OCI-LY7 (cell line): ENCODE results near the gene LVRN. TPM values are rescaled to one million over a fixed set of nuclear protein-coding genes. Genes with fewer than 3 reads are reported as not detected.

Experiments used
- BruUV-seq: library from RNA; stranded (reverse); fragments of 400-500 nt; replicated peaks from 2 replicates; lab custom pipeline; 2021; lab: Mats Ljungman, UMichigan
- CTCF ChIA-PET: fragments of 300-600 bp; sonication (Branson Sonifier 250); formaldehyde crosslinking; loops from one replicate; lab custom pipeline; 2022; ENCODE audit warnings: antibody characterized with exemption; ENCODE audit not compliant: unreplicated experiment; lab: Charles Lee
- POLR2A ChIA-PET: fragments of 300-600 bp; sonication (Branson Sonifier 250); formaldehyde crosslinking; loops from one replicate; lab custom pipeline; 2022; ENCODE audit warnings: antibody characterized with exemption; lab: Charles Lee
- DNase-seq: peaks from one replicate; pipeline ENCODE4 v3.0.0-alpha.2; 2015; ENCODE audit warnings: low spot score
- H2AFZ ChIP-seq: fragments of 200-600 bp; sonication (generic), shearing (Covaris generic); 2 replicates; pipeline ENCODE4 v1.6.1; 2014; ENCODE audit warnings: mild to moderate bottlenecking, antibody characterized with exemption, low read length, moderate library complexity
- H3K27ac ChIP-seq: fragments of 200-600 bp; sonication (generic); 2 replicates; pipeline ENCODE4 v1.5.1; 2014; ENCODE audit warnings: mixed run types, low read depth, mild to moderate bottlenecking, moderate library complexity, low read length, inconsistent platforms; ENCODE audit not compliant: poor library complexity, severe bottlenecking
- H3K36me3 ChIP-seq: fragments of 200-600 bp; sonication (generic); 2 replicates; pipeline ENCODE4 v1.6.1; 2014; ENCODE audit warnings: mild to moderate bottlenecking, antibody characterized with exemption, low read length, moderate library complexity, mixed read lengths; ENCODE audit not compliant: insufficient read depth
- H3K4me1 ChIP-seq: fragments of 200-600 bp; sonication (generic); 2 replicates; pipeline ENCODE4 v1.5.1; 2014; ENCODE audit warnings: mild to moderate bottlenecking, low read length; ENCODE audit not compliant: insufficient read depth, poor library complexity, severe bottlenecking
- H3K4me2 ChIP-seq: fragments of 200-600 bp; sonication (generic); 2 replicates; pipeline ENCODE4 v1.6.1; 2014; ENCODE audit warnings: mild to moderate bottlenecking, low read length
- H3K4me3 ChIP-seq: fragments of 200-600 bp; sonication (generic); 2 replicates; pipeline ENCODE4 v1.5.1; 2014; ENCODE audit warnings: mild to moderate bottlenecking, low read depth, low read length; ENCODE audit not compliant: poor library complexity, severe bottlenecking
- H3K79me2 ChIP-seq: fragments of 200-600 bp; sonication (generic); 2 replicates; pipeline ENCODE4 v1.6.1; 2016; ENCODE audit warnings: low read depth, mild to moderate bottlenecking, low read length, moderate library complexity, mixed read lengths; ENCODE audit not compliant: insufficient read depth
- H3K9me2 ChIP-seq: fragments of 200-600 bp; sonication (generic); 2 replicates; pipeline ENCODE4 v1.6.1; 2016; ENCODE audit warnings: mild to moderate bottlenecking, low read length, mixed read lengths; ENCODE audit not compliant: insufficient read depth
- H3K9me3 ChIP-seq: fragments of 200-600 bp; sonication (generic); 2 replicates; pipeline ENCODE4 v1.6.1; 2014; ENCODE audit warnings: mild to moderate bottlenecking, mixed run types, low read length, mixed read lengths
- H4K20me1 ChIP-seq: fragments of 200-600 bp; sonication (generic); 2 replicates; pipeline ENCODE4 v1.6.1; 2014; ENCODE audit warnings: mild to moderate bottlenecking, antibody characterized with exemption, low read length, moderate library complexity, mixed read lengths; ENCODE audit not compliant: insufficient read depth
- EZH2phosphoT487 ChIP-seq: fragments of 200-600 bp; sonication (generic); IDR thresholded peaks from 2 replicates; pipeline ENCODE4 v1.6.1; 2018; ENCODE audit warnings: low read depth, borderline replicate concordance, mild to moderate bottlenecking, mixed run types, antibody characterized with exemption, low read length, moderate library complexity, mixed read lengths
- intact Hi-C: fragments of 100-400 bp; cut with micrococcal nuclease; formaldehyde crosslinking; loops from one replicate; pipeline ENCODE4 v1.10.0; 2022; ENCODE audit not compliant: unreplicated experiment
- total RNA-seq, 2 experiments: library from RNA; depleted of rRNA in 1 of 2; stranded (reverse); fragments of >200 nt in 1 of 2; shearing (Covaris generic) in 1 of 2; gene quantifications; 2 replicates each; pipeline ENCODE4 v1.2.3, GENCODE V29; 2014 to 2022
- TF ChIP-seq, protein P1 (sequence below): fragments of 200-600 bp; sonication (generic); conservative IDR thresholded peaks from 2 replicates; pipeline ENCODE4 v1.5.1; 2014; ENCODE audit warnings: mild to moderate bottlenecking, antibody characterized with exemption, low read length, moderate library complexity, mixed read lengths

LVRN gene
- total RNA-seq, 2 experiments from 2014 or later, result not detected

DNA sequence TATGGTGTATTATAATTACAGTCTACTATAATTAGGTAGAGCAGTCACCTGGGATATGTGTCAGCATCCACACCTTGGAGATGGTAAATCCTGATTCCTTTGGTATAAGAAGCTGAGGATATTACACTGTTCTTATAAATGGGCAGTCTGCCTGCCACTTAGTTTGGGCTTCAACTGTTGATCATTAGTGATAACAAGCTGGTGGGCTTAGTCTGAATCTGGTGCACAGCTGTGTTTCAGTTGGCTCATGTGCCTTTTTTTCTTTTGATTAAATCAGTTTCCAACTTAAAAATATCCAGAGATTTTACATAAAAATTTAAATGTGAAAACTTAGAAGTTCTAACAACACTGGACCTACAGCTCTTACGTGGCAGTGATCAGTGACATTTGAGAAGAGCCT lies 21.2 kb downstream of the LVRN start:
- intact Hi-C loops, result no loop called here
- Histone ChIP-seq H3K4me3 (no peak overlapping the region), H3K4me2 (no peak overlapping the region), H3K27ac (no peak overlapping the region), H4K20me1 (no peaks in the 10 kb centered on the region), H3K9me3 (no peaks in the 10 kb centered on the region), H3K9me2 (no peaks in the 10 kb centered on the region), H3K79me2 (no peaks in the 10 kb centered on the region), H2AFZ (no peak overlapping the region), H3K36me3 (no peaks in the 10 kb centered on the region), H3K4me1 (no peaks in the 10 kb centered on the region)
- BruUV-seq, result no TSS peak
- TF ChIP-seq, protein P1, sequence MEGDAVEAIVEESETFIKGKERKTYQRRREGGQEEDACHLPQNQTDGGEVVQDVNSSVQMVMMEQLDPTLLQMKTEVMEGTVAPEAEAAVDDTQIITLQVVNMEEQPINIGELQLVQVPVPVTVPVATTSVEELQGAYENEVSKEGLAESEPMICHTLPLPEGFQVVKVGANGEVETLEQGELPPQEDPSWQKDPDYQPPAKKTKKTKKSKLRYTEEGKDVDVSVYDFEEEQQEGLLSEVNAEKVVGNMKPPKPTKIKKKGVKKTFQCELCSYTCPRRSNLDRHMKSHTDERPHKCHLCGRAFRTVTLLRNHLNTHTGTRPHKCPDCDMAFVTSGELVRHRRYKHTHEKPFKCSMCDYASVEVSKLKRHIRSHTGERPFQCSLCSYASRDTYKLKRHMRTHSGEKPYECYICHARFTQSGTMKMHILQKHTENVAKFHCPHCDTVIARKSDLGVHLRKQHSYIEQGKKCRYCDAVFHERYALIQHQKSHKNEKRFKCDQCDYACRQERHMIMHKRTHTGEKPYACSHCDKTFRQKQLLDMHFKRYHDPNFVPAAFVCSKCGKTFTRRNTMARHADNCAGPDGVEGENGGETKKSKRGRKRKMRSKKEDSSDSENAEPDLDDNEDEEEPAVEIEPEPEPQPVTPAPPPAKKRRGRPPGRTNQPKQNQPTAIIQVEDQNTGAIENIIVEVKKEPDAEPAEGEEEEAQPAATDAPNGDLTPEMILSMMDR, result no peak
- no peak for TF ChIP-seq EZH2phosphoT487
- CTCF ChIA-PET, result no interaction called here
- no peak for DNase-seq
- POLR2A ChIA-PET, result interaction anchor here (0.6 to 2.2 kb wide), 5 partner anchors 9 to 559 kb away, joined by 3 to 8 read pairs (median 3); no protein-coding TSS in a partner anchor

DNA sequence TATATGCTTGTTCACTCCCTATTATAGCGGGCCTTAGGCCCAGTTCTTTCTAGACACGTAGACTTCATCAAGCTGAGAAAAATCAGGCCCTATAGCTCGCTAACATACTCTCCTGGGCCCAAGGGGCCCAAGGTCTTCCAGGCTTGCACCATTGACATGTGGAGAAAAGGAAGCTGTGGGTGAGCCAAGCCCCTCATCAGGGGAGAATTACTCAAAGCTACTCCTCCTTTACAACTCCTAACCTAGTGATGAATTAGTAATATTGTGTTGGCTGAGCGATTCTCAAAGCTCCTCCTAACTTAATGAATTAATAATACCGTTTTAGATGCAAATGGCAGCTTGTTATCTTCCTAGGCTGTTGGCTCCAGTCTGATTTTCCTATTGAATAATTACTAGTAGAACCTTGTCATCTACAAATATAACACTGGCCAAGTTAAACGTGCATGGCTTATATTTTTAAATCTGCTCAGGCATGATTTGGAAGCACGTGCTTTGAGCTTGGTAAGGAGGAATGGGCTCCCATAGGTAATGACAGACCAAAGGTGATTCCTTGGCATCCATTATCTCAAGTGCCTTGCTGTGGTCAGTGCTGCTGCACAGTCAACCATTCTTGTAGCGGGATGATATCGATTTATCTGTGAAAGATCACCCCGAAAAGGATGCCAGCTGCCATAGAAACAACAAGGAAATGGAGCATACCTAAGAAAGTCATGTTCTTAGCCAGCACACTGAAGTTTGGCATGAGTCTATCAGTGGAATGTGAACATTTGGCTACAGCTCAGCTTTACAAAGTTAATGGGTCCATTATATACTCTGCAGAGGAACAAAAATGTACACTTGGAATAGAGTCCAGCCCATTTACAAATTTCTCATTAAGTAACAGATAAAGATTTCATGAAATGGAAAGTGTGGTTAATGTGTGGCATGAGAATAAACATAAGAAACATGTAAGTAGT lies 23.8 kb downstream of the LVRN start:
- Histone ChIP-seq H3K27ac (no peak overlapping the region), H2AFZ (no peak overlapping the region), H3K4me1 (no peaks in the 10 kb centered on the region), H3K36me3 (no peaks in the 10 kb centered on the region), H3K4me3 (no peak overlapping the region), H3K9me3 (no peaks in the 10 kb centered on the region), H3K9me2 (no peaks in the 10 kb centered on the region), H4K20me1 (no peaks in the 10 kb centered on the region), H3K4me2 (no peak overlapping the region), H3K79me2 (no peaks in the 10 kb centered on the region)
- ChIA-PET CTCF (no interaction called here), POLR2A (interaction anchor here (0.6 to 1.4 kb wide), 7 partner anchors 7 to 1229 kb away, joined by 3 to 4 read pairs (median 3); no protein-coding TSS in a partner anchor)
- no TSS peak for BruUV-seq
- no peak for TF ChIP-seq EZH2phosphoT487
- TF ChIP-seq, protein P1, result no peak
- DNase-seq, result no peak
- intact Hi-C loops, result no loop called here
